Lower lobe of right lung (tissue), 2 donors: ENCODE results near the gene CYB5A. TPM values are rescaled to one million over a fixed set of nuclear protein-coding genes. Genes with fewer than 3 reads are reported as not detected.

Experiments
- ATAC-seq, 2 donors: fragments of 200-7000 bp; cut with Tn5 transposase; one replicate each; pipeline ENCODE4 v1.9.1; 2020 to 2022; ENCODE audit warnings: mild to moderate bottlenecking in 2 of 2, moderate library complexity in 2 of 2
- DNase-seq: peaks from one replicate; pipeline ENCODE4 v3.0.0-alpha.2; 2020
- H3K27ac ChIP-seq: fragments of 200-600 bp; one replicate; pipeline ENCODE4 v1.8.0; 2022
- H3K27me3 ChIP-seq: fragments of 200-600 bp; one replicate; pipeline ENCODE4 v1.8.0; 2022; ENCODE audit warnings: low read depth
- H3K36me3 ChIP-seq: fragments of 200-600 bp; one replicate; pipeline ENCODE4 v1.8.0; 2022; ENCODE audit warnings: mild to moderate bottlenecking
- H3K4me1 ChIP-seq: fragments of 200-600 bp; one replicate; pipeline ENCODE4 v1.8.0; 2022
- H3K4me3 ChIP-seq: fragments of 200-600 bp; one replicate; pipeline ENCODE4 v1.8.0; 2022; ENCODE audit warnings: mild to moderate bottlenecking
- H3K9me3 ChIP-seq: fragments of 200-600 bp; one replicate; pipeline ENCODE4 v1.8.0; 2022
- intact Hi-C: fragments of 100-400 bp; cut with DNase I; formaldehyde crosslinking; loops from one replicate; pipeline ENCODE4 v1.11.0; 2022
- total RNA-seq: library from RNA; stranded (reverse); fragmentation: NEBNext Ultra II Directional; extraction: Animal tissue kit (Norgen Biotek cat#: 25700); gene quantifications from one replicate; pipeline ENCODE4 v1.2.1, GENCODE V29; 2021
- TF ChIP-seq, protein P1 (sequence below): fragments of 200-600 bp; IDR thresholded peaks from one replicate; pipeline ENCODE4 v1.8.0; 2022; ENCODE audit warnings: antibody characterized with exemption, mild to moderate bottlenecking
- donor health status: DM: no; HTN: yes; CAD: no; lungs with severe emphysema.

CYB5A gene
- total RNA-seq, 1 donor from 2014 or later: 458 TPM

DNA sequence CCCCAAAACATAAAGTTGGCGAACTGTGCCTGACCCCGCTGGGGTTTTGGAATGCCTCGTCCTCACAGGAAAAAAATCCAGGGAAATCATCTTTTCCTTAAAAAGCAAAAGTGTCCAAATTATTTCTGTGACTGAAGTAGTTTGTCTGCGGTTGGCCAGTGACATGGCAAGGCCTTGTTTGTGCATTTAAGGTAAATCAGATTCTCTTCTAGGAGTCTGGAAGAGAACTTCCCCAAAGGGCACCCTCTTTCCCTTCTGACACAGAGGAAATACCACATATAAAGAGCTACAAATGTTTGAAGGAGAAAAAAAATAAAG is 737 bp upstream of the CYB5A start:
- Histone ChIP-seq H3K27me3 (no peaks in the 10 kb centered on the region), H3K9me3 (no peaks in the 10 kb centered on the region), H3K4me1 (peaks cover 15% of the 10 kb centered on the region), H3K27ac (peak overlapping the region; percentile 67), H3K36me3 (no peaks in the 10 kb centered on the region), H3K4me3 (peak overlapping the region; percentile 91)
- no peak for ATAC-seq
- TF ChIP-seq, protein P1, sequence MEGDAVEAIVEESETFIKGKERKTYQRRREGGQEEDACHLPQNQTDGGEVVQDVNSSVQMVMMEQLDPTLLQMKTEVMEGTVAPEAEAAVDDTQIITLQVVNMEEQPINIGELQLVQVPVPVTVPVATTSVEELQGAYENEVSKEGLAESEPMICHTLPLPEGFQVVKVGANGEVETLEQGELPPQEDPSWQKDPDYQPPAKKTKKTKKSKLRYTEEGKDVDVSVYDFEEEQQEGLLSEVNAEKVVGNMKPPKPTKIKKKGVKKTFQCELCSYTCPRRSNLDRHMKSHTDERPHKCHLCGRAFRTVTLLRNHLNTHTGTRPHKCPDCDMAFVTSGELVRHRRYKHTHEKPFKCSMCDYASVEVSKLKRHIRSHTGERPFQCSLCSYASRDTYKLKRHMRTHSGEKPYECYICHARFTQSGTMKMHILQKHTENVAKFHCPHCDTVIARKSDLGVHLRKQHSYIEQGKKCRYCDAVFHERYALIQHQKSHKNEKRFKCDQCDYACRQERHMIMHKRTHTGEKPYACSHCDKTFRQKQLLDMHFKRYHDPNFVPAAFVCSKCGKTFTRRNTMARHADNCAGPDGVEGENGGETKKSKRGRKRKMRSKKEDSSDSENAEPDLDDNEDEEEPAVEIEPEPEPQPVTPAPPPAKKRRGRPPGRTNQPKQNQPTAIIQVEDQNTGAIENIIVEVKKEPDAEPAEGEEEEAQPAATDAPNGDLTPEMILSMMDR: no peak
- no peak for DNase-seq
- intact Hi-C loops: no loop called here

DNA sequence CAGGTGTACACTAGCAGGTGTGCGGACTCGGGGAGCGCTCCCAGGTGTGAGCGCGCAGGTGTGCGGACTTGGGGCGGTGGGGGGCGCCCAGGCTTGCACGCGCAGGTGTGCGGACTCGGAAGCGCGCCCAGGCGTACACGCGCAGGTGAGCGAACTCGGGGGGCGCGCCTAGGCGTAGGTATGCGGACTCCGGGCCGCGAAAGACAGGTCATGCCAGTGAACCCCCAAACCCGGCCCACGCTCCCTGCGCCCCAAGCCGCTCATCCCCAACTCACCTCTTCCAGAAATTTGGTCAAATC is 342 bp downstream of the CYB5A start:
- TF ChIP-seq, protein P1: no peak
- peak overlapping the region; percentile 83 for H3K27ac ChIP-seq
- peak; percentile 61 for DNase-seq
- no peaks in the 10 kb centered on the region for H3K27me3 ChIP-seq
- no peaks in the 10 kb centered on the region for H3K36me3 ChIP-seq
- no peaks in the 10 kb centered on the region for H3K9me3 ChIP-seq
- no peak for ATAC-seq
- intact Hi-C loops: no loop called here
- H3K4me1 ChIP-seq: peaks cover 26% of the 10 kb centered on the region
- peak overlapping the region; percentile 91 for H3K4me3 ChIP-seq

- Histone ChIP-seq H3K9me3 (no peaks in the 10 kb centered on the region), H3K27ac (peak overlapping the region; percentile 83), H3K36me3 (no peaks in the 10 kb centered on the region), H3K27me3 (no peaks in the 10 kb centered on the region), H3K4me3 (peak overlapping the region; percentile 91), H3K4me1 (peaks cover 30% of the 10 kb centered on the region)
- TF ChIP-seq, protein P1: peak; percentile 40
- ATAC-seq (peak; percentile 82 to 85), DNase-seq (peak; percentile 79)
- intact Hi-C loops: no loop called here
Observed at GRCh38 chr18:74290794-74291471, 830 bp downstream of the CYB5A start.

DNA sequence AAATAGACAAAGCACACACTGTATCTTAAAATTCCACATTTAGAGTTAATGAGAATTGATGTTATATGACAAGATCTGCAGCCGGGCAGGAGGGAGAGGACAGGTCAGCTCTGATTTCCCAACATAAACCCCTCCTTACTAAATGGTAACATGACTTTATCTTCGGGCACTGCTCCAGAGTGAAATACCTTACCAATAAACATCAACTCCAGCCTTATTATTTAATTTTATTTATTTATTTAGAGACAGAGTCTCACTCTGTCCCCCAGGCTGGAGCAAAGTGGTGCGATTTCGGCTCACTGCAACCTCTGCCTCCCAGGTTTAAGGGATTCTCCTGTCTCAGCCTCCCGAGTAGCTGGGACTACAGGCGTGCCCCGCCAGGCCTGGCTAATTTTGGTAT is 1.7 kb downstream of the CYB5A start:
- intact Hi-C loops: no loop called here
- DNase-seq: no peak
- H3K4me3 ChIP-seq: peak overlapping the region; percentile 91

DNA sequence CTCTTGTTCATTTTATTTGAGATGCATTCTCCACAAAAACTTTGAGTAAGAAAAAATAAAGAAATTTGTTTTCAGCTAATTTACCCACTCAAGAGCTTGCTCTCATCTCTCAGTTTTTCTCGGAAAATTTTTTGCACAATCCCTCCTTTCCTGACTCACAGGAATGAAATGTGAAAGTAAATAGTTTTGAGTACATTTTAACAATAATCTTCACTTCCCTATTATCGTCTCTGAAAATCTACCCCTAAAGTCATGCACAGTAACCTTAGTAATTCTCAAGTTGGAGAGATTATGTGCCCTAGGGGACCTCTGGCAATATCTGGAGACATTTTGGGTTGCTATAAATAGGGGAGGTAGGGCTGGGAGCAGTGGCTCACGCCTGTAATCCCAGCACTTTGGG is 2.6 kb downstream of the CYB5A start:
- Histone ChIP-seq H3K4me3 (peak overlapping the region; percentile 91), H3K4me1 (peaks cover 48% of the 10 kb centered on the region), H3K36me3 (no peaks in the 10 kb centered on the region), H3K27ac (peak overlapping the region; percentile 83), H3K27me3 (no peaks in the 10 kb centered on the region), H3K9me3 (no peaks in the 10 kb centered on the region)
- TF ChIP-seq, protein P1: no peak
- intact Hi-C loops: no loop called here
- ATAC-seq (no peak), DNase-seq (no peak)

More for the DNA sequence above, 1.7 kb downstream of the CYB5A start:
- TF ChIP-seq, protein P1: no peak
- Histone ChIP-seq H3K27me3 (no peaks in the 10 kb centered on the region), H3K4me1 (peaks cover 40% of the 10 kb centered on the region), H3K9me3 (no peaks in the 10 kb centered on the region), H3K27ac (peak overlapping the region; percentile 83), H3K36me3 (no peaks in the 10 kb centered on the region)
- ATAC-seq: no peak
